DOHH2 (cell line): Measurements from ENCODE around the gene TRIM68.

ENCODE experiments used
- EZH2phosphoT487 ChIP-seq: fragments of 200-600 bp; sonication (generic); IDR thresholded peaks from 2 replicates; pipeline ENCODE4 v1.6.1; 2017; ENCODE audit warnings: borderline replicate concordance, mild to moderate bottlenecking, antibody characterized with exemption, low read length, moderate library complexity, mixed read lengths
- TF ChIP-seq, protein P1 (sequence below): fragments of 200-600 bp; sonication (generic); IDR thresholded peaks from one replicate; pipeline ENCODE4 v1.5.1; 2014; ENCODE audit warnings: antibody characterized with exemption, mild to moderate bottlenecking, low read depth, low read length; ENCODE audit not compliant: poor library complexity, severe bottlenecking

DNA sequence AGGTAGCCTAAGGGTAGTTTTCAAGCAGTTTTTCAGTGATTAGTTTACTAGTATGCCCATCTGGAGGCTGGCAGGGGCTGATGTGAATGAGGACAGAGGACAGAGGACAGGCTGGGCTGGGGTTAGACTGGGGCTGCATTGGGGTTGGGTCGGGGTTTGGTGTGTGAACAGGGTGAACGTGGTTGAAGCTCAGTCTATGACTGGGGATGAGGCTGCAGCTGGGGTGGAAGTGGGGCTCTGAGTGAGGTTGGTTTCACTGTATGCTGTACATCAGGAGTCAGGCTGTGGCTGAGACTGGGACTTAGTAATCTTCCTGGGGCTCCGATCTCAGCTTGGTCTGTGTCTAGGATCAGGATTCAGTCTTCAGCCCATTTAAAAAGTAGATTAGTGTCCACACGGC lies 36.2 kb upstream of the TRIM68 start:
- TF ChIP-seq, protein P1, sequence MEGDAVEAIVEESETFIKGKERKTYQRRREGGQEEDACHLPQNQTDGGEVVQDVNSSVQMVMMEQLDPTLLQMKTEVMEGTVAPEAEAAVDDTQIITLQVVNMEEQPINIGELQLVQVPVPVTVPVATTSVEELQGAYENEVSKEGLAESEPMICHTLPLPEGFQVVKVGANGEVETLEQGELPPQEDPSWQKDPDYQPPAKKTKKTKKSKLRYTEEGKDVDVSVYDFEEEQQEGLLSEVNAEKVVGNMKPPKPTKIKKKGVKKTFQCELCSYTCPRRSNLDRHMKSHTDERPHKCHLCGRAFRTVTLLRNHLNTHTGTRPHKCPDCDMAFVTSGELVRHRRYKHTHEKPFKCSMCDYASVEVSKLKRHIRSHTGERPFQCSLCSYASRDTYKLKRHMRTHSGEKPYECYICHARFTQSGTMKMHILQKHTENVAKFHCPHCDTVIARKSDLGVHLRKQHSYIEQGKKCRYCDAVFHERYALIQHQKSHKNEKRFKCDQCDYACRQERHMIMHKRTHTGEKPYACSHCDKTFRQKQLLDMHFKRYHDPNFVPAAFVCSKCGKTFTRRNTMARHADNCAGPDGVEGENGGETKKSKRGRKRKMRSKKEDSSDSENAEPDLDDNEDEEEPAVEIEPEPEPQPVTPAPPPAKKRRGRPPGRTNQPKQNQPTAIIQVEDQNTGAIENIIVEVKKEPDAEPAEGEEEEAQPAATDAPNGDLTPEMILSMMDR: no peak
- TF ChIP-seq EZH2phosphoT487: no peak
